Esophagus muscularis mucosa (tissue), 3 donors: ENCODE results near the gene USP9X.

ENCODE experiments used
- POLR2A ChIP-seq: fragments of 450-650 bp; IDR thresholded peaks from one replicate; pipeline ENCODE4 v1.6.1; 2017; ENCODE audit warnings: antibody characterized with exemption, moderate library complexity, mild to moderate bottlenecking, low read depth
- POLR2AphosphoS5 ChIP-seq, 2 donors: sonication (generic); formaldehyde crosslinking; IDR thresholded peaks; one replicate each; pipeline ENCODE4 v1.6.1; 2017; ENCODE audit warnings: antibody characterized with exemption in 2 of 2
- TF ChIP-seq, protein P1 (sequence below), 3 experiments: fragments of 200-600 bp in 2 of 3; fragments of 450-650 bp in 1 of 3; sonication (generic) in 2 of 3; IDR thresholded peaks; one replicate each; pipeline ENCODE4 v1.5.1; 2017 to 2019; ENCODE audit warnings: antibody characterized with exemption in 3 of 3, mild to moderate bottlenecking in 2 of 3, moderate library complexity in 1 of 3

GRCh38 chrX:41108463-41109205 lies 23.4 kb downstream of the USP9X start:
- TF ChIP-seq, protein P1, sequence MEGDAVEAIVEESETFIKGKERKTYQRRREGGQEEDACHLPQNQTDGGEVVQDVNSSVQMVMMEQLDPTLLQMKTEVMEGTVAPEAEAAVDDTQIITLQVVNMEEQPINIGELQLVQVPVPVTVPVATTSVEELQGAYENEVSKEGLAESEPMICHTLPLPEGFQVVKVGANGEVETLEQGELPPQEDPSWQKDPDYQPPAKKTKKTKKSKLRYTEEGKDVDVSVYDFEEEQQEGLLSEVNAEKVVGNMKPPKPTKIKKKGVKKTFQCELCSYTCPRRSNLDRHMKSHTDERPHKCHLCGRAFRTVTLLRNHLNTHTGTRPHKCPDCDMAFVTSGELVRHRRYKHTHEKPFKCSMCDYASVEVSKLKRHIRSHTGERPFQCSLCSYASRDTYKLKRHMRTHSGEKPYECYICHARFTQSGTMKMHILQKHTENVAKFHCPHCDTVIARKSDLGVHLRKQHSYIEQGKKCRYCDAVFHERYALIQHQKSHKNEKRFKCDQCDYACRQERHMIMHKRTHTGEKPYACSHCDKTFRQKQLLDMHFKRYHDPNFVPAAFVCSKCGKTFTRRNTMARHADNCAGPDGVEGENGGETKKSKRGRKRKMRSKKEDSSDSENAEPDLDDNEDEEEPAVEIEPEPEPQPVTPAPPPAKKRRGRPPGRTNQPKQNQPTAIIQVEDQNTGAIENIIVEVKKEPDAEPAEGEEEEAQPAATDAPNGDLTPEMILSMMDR (IDR thresholded peaks at IDR 0.05): no peak
- TF ChIP-seq POLR2AphosphoS5 (IDR thresholded peaks at IDR 0.05) (no peak), POLR2A (no peak)
